OCI-LY3 (cell line): Measurements from ENCODE around the gene RPL23.

Source experiments
- H2AFZ ChIP-seq: fragments of 200-600, 300-600 bp; shearing (Covaris generic); 2 replicates; pipeline ENCODE4 v1.6.0; 2014; ENCODE audit warnings: antibody characterized with exemption, low read depth, low read length
- H3K27ac ChIP-seq: fragments of 200-600, 300-600 bp; sonication (generic); 2 replicates; pipeline ENCODE4 v1.5.1; 2014; ENCODE audit warnings: mild to moderate bottlenecking, low read length, moderate library complexity, mixed read lengths
- H3K27me3 ChIP-seq: fragments of 200-600, 300-600 bp; sonication (generic); 2 replicates; pipeline ENCODE4 v1.6.1; 2014; ENCODE audit warnings: low read depth, low read length, mixed read lengths
- H3K36me3 ChIP-seq: fragments of 200-600, 300-600 bp; sonication (generic); replicated peaks from 2 replicates; pipeline ENCODE3; 2014; ENCODE audit warnings: low read depth, low read length, mixed read lengths
- H3K4me1 ChIP-seq: fragments of 300-600, 200-600 bp; sonication (generic); 2 replicates; pipeline ENCODE4 v1.6.1; 2014; ENCODE audit warnings: low read length, mixed read lengths
- H3K4me2 ChIP-seq: fragments of 200-600, 300-600 bp; sonication (generic); 2 replicates; pipeline ENCODE4 v1.6.1; 2014; ENCODE audit warnings: low read length, mixed read lengths
- H3K4me3 ChIP-seq: fragments of 300-600, 200-600 bp; sonication (generic); 2 replicates; pipeline ENCODE4 v1.5.1; 2014; ENCODE audit warnings: antibody characterized with exemption, mild to moderate bottlenecking, low read length, moderate library complexity
- H3K79me2 ChIP-seq: fragments of 300-600, 200-600 bp; shearing (Covaris generic); 2 replicates; pipeline ENCODE4 v1.6.1; 2014; ENCODE audit warnings: mild to moderate bottlenecking, low read length, mixed read lengths
- H3K9ac ChIP-seq: fragments of 300-600, 200-600 bp; shearing (Covaris generic); 2 replicates; pipeline ENCODE4 v1.6.0; 2014; ENCODE audit warnings: mild to moderate bottlenecking, low read length, moderate library complexity
- H3K9me3 ChIP-seq: fragments of 200-600, 300-600 bp; shearing (Covaris generic); 2 replicates; pipeline ENCODE4 v1.6.1; 2014; ENCODE audit warnings: low read length, mixed read lengths; ENCODE audit not compliant: insufficient read depth
- H4K20me1 ChIP-seq: fragments of 200-600, 300-600 bp; sonication (generic); 2 replicates; pipeline ENCODE4 v1.6.1; 2016; ENCODE audit warnings: low read length, mixed read lengths; ENCODE audit not compliant: insufficient read depth
- CTCF ChIP-seq: fragments of 200-600, 300-600 bp; sonication (generic); IDR thresholded peaks from 2 replicates; pipeline ENCODE4 v1.5.1; 2014; ENCODE audit warnings: antibody characterized with exemption, low read length, low read depth
- EZH2phosphoT487 ChIP-seq: fragments of 200-600 bp; shearing (Covaris generic); IDR thresholded peaks from 2 replicates; pipeline ENCODE4 v1.6.1; 2018; ENCODE audit warnings: antibody characterized with exemption, mixed run types, low read depth

Gene RPL23

GRCh38 chr17:38874505-38875400 is 21.2 kb upstream of the RPL23 start:
- Histone ChIP-seq H3K27ac (no peak overlapping the region), H3K4me3 (no peak overlapping the region), H3K9me3 (no peaks in the 10 kb centered on the region), H3K36me3 (peaks cover 23% of the 10 kb centered on the region), H3K4me2 (no peak overlapping the region), H3K27me3 (no peaks in the 10 kb centered on the region), H4K20me1 (peaks cover 69% of the 10 kb centered on the region), H3K9ac (no peak overlapping the region), H2AFZ (no peak overlapping the region), H3K79me2 (peaks cover 71% of the 10 kb centered on the region), H3K4me1 (peaks cover 28% of the 10 kb centered on the region)
- TF ChIP-seq EZH2phosphoT487: no peak
- TF ChIP-seq CTCF: no peak

- Histone ChIP-seq H3K36me3 (peaks cover 18% of the 10 kb centered on the region), H3K79me2 (peaks cover 71% of the 10 kb centered on the region), H3K4me1 (peaks cover 28% of the 10 kb centered on the region), H3K9ac (no peak overlapping the region), H3K27ac (no peak overlapping the region), H3K4me2 (no peak overlapping the region), H3K9me3 (no peaks in the 10 kb centered on the region), H2AFZ (no peak overlapping the region), H4K20me1 (peaks cover 69% of the 10 kb centered on the region), H3K4me3 (no peak overlapping the region), H3K27me3 (no peaks in the 10 kb centered on the region)
- no peak for TF ChIP-seq EZH2phosphoT487
- no peak for TF ChIP-seq CTCF
These were observed 20.3 kb upstream of the RPL23 start for GRCh38 chr17:38873640-38874380.

DNA sequence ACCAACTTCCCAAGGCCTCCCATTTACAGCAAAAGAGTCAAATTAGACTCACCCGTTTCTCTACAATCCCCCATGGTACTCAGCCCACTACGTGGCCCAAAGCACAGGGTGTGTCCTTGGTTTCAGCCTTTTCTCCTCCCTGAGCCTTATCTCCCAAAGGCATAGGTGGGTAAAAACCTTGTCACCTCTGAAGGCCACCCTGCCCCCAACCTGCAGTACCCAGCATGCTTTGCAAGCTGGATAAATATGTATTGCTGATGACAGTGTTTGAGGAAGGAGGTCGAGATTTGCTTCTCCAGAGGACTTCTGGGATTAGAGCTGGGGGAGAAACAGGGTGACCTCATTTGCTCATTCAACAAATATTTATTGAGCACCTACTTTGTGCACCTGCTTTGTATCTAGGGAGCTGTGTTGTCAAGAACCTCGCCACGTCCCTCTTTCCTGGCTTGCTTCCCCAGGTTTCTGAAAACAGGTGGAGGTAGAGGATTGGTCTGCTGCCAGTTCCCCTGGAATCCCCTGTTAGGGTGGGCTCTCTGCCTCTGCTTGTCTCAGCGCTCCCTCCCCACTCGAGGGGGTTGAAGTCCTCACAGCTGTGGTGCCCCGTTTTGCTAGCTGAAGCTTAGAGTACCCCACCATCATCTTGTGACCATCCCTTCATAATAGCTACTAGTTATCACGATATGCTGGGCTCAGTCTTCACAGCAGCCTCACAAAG is 19.3 kb upstream of the RPL23 start:
- Histone ChIP-seq H3K4me2 (0 out of 2 replicates have a peak overlapping the region, but pooled peaks have one; percentile 100), H3K4me3 (no peak overlapping the region), H3K9ac (no peak overlapping the region), H3K4me1 (peaks cover 26% of the 10 kb centered on the region), H3K9me3 (no peaks in the 10 kb centered on the region), H2AFZ (no peak overlapping the region), H3K27me3 (no peaks in the 10 kb centered on the region), H3K27ac (no peak overlapping the region), H4K20me1 (peaks cover 60% of the 10 kb centered on the region), H3K36me3 (peaks cover 9% of the 10 kb centered on the region), H3K79me2 (peaks cover 70% of the 10 kb centered on the region)
- TF ChIP-seq EZH2phosphoT487 (no peak), CTCF (no peak)
